AG04449 (cell line): ENCODE results near the gene POLR3H.

Experiments used
- CTCF ChIA-PET: fragments of 350-600 bp; formaldehyde crosslinking; extraction: SDS; loops from one replicate; lab custom pipeline; 2021; ENCODE audit warnings: antibody characterized with exemption; lab: Yijun Ruan, JAX
- POLR2A ChIA-PET: fragments of 400-600, 350-600 bp; formaldehyde crosslinking; extraction: SDS; loops from one replicate; lab custom pipeline; 2020; ENCODE audit warnings: antibody characterized with exemption, inconsistent platforms; lab: Yijun Ruan, JAX
- DNase-seq: peaks from one replicate; pipeline ENCODE4 v3.0.0-alpha.2; 2010; ENCODE audit warnings: low read depth, low spot score
- H3K4me3 ChIP-seq: 2 replicates; pipeline ENCODE4 v1.5.1; 2011; ENCODE audit warnings: low read depth, mild to moderate bottlenecking, control low read depth, low read length
- TF ChIP-seq, protein P1 (sequence below): IDR thresholded peaks from one replicate; pipeline ENCODE4 v1.5.1; 2011; ENCODE audit warnings: mild to moderate bottlenecking, moderate library complexity, low read length, control low read depth, inconsistent platforms; ENCODE audit not compliant: insufficient read depth; ENCODE audit errors: missing control alignments

Gene POLR3H

DNA sequence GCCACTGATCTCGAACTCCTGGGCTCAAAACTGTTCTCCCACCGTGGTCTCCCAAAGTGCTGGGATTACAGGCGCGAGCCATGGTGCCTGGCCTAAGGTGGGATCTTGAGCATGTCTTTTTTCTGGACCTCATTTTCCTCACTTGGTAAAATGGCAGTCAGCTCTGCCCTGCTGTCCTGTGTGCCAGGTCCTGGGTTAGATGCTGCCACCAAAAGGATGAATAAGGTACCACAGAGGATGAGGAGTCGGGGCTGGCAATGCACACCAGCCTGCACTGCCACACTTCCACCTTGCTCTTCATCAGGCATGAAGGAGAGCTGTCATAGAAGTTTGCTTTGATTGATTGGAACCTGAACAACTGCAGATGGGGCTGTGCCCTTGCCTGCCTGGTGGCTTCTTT lies 43.1 kb downstream of the POLR3H start:
- POLR2A ChIA-PET = no interaction called here

DNA sequence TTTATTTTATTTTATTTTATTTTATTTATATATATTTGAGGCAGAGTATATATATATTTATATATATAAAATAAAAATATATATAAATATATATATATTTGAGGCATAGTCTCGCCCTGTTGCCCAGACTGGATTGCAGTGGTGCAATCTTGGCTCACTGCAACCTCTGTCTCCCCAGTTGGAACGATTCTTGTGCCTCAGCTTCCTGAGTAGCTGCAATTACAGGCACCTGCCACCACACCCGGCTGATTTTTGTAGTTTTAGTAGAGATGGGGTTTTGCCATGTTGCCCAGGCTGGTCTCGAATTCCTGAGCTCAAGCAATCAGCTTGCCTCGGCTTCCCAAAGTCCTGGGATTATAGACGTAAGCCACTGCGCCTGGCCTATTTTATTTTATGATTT lies 44.0 kb downstream of the POLR3H start:
- TF ChIP-seq, protein P1, sequence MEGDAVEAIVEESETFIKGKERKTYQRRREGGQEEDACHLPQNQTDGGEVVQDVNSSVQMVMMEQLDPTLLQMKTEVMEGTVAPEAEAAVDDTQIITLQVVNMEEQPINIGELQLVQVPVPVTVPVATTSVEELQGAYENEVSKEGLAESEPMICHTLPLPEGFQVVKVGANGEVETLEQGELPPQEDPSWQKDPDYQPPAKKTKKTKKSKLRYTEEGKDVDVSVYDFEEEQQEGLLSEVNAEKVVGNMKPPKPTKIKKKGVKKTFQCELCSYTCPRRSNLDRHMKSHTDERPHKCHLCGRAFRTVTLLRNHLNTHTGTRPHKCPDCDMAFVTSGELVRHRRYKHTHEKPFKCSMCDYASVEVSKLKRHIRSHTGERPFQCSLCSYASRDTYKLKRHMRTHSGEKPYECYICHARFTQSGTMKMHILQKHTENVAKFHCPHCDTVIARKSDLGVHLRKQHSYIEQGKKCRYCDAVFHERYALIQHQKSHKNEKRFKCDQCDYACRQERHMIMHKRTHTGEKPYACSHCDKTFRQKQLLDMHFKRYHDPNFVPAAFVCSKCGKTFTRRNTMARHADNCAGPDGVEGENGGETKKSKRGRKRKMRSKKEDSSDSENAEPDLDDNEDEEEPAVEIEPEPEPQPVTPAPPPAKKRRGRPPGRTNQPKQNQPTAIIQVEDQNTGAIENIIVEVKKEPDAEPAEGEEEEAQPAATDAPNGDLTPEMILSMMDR = no peak
- H3K4me3 ChIP-seq = no peak overlapping the region
- DNase-seq = no peak
- ChIA-PET CTCF (interaction anchor here (0.6 to 5.4 kb wide), 9 partner anchors 9 to 98 kb away, joined by 3 to 36 read pairs (median 5); no protein-coding TSS in a partner anchor), POLR2A (no interaction called here)

More for the DNA sequence above, 43.1 kb downstream of the POLR3H start:
- TF ChIP-seq, protein P1 = no peak
- no peak for DNase-seq
- H3K4me3 ChIP-seq = no peak overlapping the region
- CTCF ChIA-PET = interaction anchor here (0.7 to 5.4 kb wide), 8 partner anchors 10 to 99 kb away, joined by 4 to 36 read pairs (median 6); no protein-coding TSS in a partner anchor

DNA sequence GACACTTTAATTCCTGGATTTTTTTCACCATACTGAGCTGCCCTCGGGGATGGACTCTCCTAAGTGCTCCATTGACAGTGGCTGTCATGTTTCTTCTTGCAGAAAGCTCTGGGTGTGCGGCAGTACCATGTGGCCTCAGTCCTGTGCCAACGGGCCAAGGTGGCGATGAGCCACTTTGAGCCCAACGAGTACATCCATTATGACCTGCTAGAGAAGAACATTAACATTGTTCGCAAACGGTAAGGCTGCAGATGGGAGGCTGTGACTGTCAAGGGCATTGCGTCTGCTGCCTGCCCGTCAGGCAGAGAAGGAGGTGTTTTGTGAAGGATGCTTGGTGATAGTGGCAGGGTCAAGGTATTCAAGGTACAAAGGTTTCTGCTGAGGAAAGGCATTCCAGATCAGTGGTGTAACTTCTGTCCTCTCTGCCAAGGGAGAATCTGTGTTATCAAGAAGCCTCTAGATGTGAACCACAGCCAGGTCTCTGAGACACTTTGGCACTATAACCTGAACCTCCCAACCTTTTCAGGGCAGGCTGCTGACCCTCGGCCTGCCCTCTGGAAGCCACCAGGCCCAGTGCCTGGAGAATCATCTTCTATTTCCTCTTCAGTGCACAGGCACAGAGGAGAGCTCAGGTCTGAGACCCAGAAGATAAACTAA lies 44.5 kb downstream of the POLR3H start:
- ChIA-PET CTCF (interaction anchor here (0.6 to 5.4 kb wide), 7 partner anchors 8 to 98 kb away, joined by 3 to 36 read pairs (median 5); no protein-coding TSS in a partner anchor), POLR2A (no interaction called here)
- TF ChIP-seq, protein P1 = no peak
- H3K4me3 ChIP-seq = no peak overlapping the region
- DNase-seq = no peak

DNA sequence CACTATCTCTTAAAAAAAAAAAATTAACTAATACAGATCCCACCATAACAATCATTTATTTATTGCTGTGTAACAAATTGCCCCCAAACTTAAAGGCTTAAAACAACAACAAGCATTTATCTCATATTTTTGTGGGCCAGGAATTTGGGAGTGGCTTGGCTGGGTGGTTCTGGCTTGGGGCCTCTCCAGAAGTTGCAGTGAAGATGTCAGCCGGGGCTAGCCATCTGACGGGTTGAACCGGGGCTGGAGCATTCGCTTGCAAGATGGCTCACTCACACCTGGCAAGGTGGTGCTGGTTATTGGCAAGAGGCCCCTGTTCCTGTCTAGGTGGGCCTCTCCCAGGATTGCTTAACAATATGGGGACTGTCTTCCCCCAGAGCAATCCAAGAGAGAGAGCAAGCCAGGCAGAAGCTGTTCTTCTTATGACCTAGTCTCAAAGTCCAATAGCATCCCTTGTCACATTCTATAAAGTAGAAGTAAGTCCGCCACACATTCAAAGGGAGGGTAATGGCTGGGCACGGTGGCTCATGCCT lies 45.9 kb downstream of the POLR3H start:
- TF ChIP-seq, protein P1 = no peak
- no peak overlapping the region for H3K4me3 ChIP-seq
- no peak for DNase-seq
- ChIA-PET CTCF (interaction anchor here (0.7 to 5.4 kb wide), 4 partner anchors 9 to 95 kb away, joined by 3 to 36 read pairs (median 6); no protein-coding TSS in a partner anchor), POLR2A (no interaction called here)

DNA sequence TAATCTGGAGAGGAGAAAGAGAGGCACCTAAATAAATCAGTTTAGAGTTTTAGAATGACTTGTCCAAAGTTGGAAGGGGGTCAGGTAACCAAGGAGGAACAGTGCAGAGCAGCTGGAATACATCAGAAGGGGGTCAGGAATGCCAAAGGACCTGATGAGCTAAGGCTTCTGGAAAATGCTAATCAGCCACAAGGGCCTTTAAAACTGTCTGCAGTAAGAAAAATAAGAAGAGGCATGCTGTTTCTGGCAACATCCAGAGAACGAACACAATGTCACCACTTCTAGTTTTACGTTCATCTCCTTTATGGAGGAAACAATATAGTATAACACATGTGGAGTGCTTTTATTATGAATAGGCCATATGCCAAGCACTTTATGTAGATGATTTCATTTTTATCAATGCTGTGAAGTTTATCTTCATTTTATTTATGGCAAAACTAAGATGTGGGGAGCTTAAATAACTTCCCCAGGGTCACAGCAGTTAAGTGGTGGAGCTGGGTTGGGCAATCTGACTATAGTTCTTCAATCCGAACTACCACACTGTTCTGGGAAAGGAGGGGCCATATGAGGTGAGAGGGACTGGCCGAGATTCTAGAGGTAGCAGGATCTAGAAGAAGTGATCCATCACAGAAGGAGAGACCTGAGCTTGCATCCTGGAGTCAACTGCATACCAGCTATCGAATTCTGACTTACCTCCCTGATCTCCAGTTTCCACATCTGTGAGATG lies 52.7 kb downstream of the POLR3H start:
- DNase-seq = no peak
- TF ChIP-seq, protein P1 = no peak
- H3K4me3 ChIP-seq = no peak overlapping the region
- ChIA-PET POLR2A (no interaction called here), CTCF (interaction anchor here (1.2 to 2.7 kb wide), 4 partner anchors 9 to 28 kb away, joined by 3 to 11 read pairs (median 8); no protein-coding TSS in a partner anchor)
